Right renal cortex interstitium (tissue), 3 donors: ENCODE measurements around the gene CDH13. TPM values are rescaled to one million over a fixed set of nuclear protein-coding genes. Genes with fewer than 3 reads are reported as not detected.
A peak's percentile ranks its signal among the peaks of the same experiment; 100 is the strongest.

Source experiments
- DNase-seq, 3 donors: peaks; one replicate each; pipeline ENCODE4 v3.0.0-alpha.2; 2013; ENCODE audit warnings: low read depth in 3 of 3, low spot score in 2 of 3
- polyA plus RNA-seq, 3 donors: library from polyadenylated mRNA; unstranded; fragments of 120-200 nt; gene quantifications; one replicate each; pipeline ENCODE4 v1.2.1, GENCODE V29; 2013; ENCODE audit not compliant: insufficient read length in 3 of 3

CDH13 gene
- polyA plus RNA-seq, 3 donors: 9.4 to 16.2 (median 14.7) TPM

- peak in 1 of 3 donors; percentile 46 for DNase-seq
Measured at GRCh38 chr16:83826146-83826913, 1199.6 kb downstream of the CDH13 start.

- no peak for DNase-seq
Measured at GRCh38 chr16:83830091-83830768, 1203.5 kb downstream of the CDH13 start.

- DNase-seq: no peak
Measured at GRCh38 chr16:83830769-83831455, 1204.1 kb downstream of the CDH13 start.

GRCh38 chr16:83831456-83831987, 1204.8 kb downstream of the CDH13 start:
- no peak for DNase-seq

- no peak for DNase-seq
Measured at GRCh38 chr16:83833921-83834320, 1207.2 kb downstream of the CDH13 start.

GRCh38 chr16:83835586-83836566, 1209.1 kb downstream of the CDH13 start:
- DNase-seq: no peak

- DNase-seq: no peak
Measured at GRCh38 chr16:83837566-83837965, 1210.8 kb downstream of the CDH13 start.

GRCh38 chr16:83838151-83838550, 1211.4 kb downstream of the CDH13 start:
- no peak for DNase-seq

GRCh38 chr16:83839561-83839960, 1212.8 kb downstream of the CDH13 start:
- no peak for DNase-seq

- no peak for DNase-seq
Measured at GRCh38 chr16:83840060-83840617, 1213.4 kb downstream of the CDH13 start.

GRCh38 chr16:83842291-83842690, 1215.5 kb downstream of the CDH13 start:
- no peak for DNase-seq

- no peak for DNase-seq
Measured at GRCh38 chr16:83842756-83843507, 1216.2 kb downstream of the CDH13 start.

- no peak for DNase-seq
Measured at GRCh38 chr16:83843657-83844056, 1216.9 kb downstream of the CDH13 start.

GRCh38 chr16:83845263-83845662, 1218.5 kb downstream of the CDH13 start:
- DNase-seq: no peak

GRCh38 chr16:83847371-83848225, 1220.8 kb downstream of the CDH13 start:
- no peak for DNase-seq

GRCh38 chr16:83849421-83849820, 1222.7 kb downstream of the CDH13 start:
- no peak for DNase-seq
